Erythroblast (primary cell): Measurements from ENCODE around the gene NR3C2.

Source experiments
- GATA1 ChIP-seq: IDR thresholded peaks from 2 replicates; pipeline ENCODE4 v1.6.1; 2011; ENCODE audit warnings: low read depth, mild to moderate bottlenecking, control low read depth, low read length, moderate library complexity
- POLR2A ChIP-seq: IDR thresholded peaks from 2 replicates; pipeline ENCODE4 v1.6.1; 2011; ENCODE audit warnings: mild to moderate bottlenecking, low read length

GRCh38 chr4:148089624-148090023 is 352.6 kb downstream of the NR3C2 start:
- TF ChIP-seq POLR2A (no peak), GATA1 (no peak)
